Measurements from ENCODE around the gene UBE2I.
"Not testable (repeated sequence)": the region's sequence is repeated elsewhere in the genome, so short reads cannot be mapped to it uniquely, and the experiment has no call there.

Gene UBE2I

GRCh38 chr16:1314399-1315068 is 5.1 kb downstream of the UBE2I start:
- DNase-seq: no peak

DNA sequence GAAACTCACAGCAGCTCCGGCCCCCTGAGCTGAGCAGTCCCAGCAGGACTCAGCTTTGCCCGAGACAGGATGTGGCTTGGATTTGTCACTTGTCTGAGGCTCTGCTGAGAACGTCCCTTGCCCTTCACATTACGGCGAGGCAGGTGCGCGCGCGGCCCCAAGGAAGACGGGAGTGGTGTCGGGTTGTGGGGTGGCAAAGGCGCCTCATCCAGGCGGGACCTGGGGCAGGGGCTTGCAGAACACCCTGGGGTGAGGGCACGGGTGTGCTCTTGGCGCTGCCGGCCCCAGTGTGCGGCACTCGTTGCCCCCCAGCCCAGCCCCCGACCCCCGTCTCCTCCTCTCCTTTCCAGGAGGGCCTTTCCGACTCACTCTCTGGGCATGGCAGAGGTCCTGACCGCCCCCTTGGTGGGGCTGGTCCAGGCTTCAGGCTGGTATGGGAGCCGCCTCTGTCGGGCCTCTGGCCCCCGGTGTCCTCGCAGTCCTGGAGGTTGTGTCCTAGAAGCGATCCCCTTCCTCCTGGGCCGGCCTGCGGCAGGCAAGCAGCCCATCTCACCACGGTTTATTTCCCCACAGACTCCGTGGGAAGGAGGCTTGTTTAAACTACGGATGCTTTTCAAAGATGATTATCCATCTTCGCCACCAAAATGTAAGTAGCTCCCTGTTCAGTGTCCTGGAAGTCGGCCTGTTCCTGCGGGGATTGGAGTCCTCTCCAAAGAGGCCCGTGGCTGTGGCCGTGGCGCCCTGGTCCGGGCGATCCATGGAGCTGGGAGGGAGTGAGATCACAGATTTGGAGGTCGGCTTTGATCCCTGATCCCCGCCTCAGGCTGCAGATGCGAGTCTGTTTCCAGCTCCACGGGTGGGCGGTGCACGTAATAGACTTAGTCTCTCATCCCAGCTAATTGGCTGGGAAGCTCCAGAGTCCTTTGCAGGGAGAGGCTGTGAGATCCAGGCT is 5.9 kb downstream of the UBE2I start:
- no peak for DNase-seq

DNA sequence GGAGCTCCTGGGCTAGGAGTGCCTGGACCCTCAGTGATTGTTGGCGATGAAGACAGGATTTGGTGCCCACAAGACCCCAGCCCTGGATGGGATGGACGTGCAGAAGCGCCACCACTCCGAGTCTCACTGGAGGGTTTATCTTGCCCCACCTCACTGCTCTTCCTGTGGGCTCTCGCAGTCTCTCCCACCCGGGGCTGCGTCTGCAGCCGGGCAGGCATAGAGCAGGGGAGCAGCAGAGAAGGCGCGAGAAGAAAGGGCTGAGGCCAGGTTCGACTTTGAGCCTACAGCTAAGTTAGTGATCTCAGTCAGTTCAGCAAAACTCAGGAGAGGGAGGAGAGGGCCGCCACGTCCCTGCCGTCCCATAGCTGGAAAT is 6.6 kb downstream of the UBE2I start:
- no peak for DNase-seq

DNA sequence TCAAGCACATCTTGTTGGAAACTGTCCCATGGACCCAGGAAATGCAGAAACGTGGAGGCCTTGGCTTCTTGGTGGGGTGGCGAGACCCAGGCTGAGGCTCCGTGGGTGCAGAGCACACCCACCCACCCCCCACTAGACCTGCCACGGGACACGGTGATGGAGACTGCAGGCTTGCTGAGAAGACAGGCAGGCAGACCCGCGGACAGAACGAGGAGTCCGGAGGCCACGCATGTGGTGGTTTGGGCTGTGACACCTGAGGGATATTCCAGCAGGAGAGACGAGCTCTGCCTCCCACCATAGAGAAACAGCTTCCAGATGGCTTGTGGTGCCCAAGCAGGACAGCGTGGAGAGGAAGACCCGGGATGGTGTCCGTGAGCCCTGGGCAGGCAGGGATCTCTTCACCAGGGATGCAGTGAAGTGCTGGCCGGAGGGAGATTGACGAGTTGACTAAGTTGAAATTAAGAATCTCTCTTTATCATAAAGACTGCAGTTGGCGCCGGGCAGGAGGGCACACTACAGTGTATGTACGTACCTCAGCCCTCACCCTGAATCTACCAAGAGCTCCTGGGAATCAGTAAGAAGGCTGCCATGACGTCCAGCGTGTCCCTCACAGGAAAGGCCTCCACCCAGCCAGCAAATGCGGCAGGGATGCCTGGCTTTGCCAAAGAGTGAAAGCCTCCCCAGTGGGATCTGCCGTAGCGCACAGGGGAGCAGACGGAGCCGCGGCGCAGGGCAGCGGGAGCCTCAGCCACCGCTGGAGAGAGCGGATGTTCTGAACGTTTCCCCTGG is 8.2 kb downstream of the UBE2I start:
- DNase-seq: no peak

DNA sequence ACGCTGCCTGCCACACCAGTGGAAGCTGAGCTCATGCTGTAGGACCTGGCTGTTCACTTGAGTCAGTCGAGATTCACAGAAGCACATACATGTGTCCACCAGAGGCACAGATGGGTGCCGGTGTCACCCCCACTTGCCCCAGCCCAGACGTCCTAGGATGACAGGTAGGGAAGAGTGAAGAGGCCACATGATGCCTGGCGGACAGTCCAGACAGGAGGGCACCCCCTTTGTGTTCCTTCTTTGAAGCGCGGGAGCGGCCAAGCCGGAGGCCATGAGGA is 8.8 kb downstream of the UBE2I start:
- DNase-seq: no peak

GRCh38 chr16:1319041-1319440 is 9.6 kb downstream of the UBE2I start:
- DNase-seq: no peak

- DNase-seq: no peak
Measured at GRCh38 chr16:1320097-1320496, 10.7 kb downstream of the UBE2I start.

DNA sequence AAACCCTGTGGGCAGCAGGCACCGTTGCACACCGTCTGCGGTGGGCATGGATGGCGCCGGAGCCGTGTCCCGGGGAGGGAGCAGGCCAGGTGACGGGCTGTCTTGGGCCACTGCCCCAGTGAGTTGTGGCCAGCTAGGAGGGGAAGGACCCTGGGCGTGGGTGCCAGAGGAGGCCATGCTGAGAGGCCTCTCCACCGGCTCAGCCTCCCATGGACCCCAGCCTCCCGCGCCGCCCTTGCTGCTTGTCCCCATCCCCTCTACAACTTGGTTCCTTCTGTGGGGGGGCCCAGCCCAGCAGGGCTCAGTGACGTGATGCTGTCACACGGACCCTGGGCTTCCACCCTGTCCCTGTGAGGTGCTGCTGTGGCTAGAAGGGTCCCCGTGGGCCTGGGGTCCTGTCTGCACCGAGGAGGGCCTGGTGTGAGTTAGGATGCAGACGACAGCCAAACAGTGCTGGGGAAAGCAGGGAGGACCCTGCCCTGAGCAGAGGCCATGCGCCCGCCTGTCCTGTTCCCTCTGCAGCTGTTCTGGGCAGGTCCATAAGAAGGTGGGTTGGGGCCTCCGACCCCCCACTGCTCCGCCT is 11.3 kb downstream of the UBE2I start:
- DNase-seq: no peak

DNA sequence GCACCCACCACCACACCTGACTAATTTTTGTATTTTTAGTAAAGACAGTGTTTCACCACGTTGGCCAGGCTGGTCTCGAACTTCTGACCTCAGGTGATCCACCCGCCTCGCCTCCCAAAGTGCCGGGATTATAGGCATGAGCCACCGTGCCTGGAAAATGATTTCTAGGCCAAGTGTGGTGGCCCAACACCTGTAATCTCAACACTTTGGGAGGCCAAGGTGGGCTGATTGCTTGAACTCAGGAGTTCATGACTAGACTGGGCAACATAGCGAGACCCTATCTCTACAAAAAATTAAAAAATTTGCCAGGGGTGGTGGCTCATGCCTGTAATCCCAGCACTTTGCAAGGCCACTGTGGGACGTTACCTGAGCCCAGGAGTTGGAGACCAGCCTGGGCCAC is 13.0 kb downstream of the UBE2I start:
- no peak for DNase-seq

- DNase-seq: no peak
Measured at GRCh38 chr16:1323296-1324239, 14.1 kb downstream of the UBE2I start.

DNA sequence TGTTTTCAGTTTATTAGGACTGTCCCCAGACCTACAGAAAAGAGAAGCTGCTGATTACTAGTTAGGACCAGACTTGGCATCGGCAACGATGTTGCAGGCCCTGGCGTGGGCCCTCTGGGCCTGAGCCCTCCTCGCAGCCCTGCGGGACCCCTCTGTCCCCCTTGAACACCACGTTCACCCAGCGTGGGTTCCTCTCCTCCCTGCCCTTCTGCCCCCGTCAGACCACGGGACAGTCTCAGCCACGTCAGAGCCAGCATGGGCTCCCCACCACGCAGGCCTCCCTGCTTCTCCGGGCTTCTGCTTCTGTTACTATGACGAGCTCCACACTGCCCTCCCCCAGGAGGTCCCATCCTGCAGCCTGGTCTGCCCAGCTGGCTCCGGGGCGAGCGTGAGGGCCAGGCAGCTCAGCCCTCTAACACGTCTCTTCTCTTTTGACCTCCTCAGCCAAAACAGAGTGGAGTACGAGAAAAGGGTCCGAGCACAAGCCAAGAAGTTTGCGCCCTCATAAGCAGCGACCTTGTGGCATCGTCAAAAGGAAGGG is 14.9 kb downstream of the UBE2I start:
- no peak for DNase-seq

- DNase-seq: no peak
Measured at GRCh38 chr16:1325261-1325660, 15.8 kb downstream of the UBE2I start.

- DNase-seq: no peak
Measured at GRCh38 chr16:1325673-1326371, 16.4 kb downstream of the UBE2I start.

DNA sequence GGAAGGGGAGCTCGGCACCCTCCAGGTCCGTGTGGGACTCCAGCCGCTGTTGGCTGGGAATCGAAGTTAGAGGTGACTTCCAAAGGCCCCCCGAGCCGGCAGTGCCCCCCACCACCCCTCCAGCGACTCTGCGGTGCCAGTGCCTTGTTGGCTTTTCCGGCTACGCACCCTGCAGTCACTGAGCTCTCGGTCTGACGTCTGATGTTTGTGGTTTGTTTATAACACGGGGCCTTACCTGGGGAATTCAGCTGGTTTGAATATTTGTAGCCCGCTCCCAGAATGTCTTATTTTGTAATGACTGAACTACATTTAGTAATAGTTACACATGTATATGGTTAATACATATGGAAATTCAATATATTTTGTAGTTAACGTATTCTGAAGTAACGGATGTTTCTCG is 17.0 kb downstream of the UBE2I start:
- DNase-seq: no peak

DNA sequence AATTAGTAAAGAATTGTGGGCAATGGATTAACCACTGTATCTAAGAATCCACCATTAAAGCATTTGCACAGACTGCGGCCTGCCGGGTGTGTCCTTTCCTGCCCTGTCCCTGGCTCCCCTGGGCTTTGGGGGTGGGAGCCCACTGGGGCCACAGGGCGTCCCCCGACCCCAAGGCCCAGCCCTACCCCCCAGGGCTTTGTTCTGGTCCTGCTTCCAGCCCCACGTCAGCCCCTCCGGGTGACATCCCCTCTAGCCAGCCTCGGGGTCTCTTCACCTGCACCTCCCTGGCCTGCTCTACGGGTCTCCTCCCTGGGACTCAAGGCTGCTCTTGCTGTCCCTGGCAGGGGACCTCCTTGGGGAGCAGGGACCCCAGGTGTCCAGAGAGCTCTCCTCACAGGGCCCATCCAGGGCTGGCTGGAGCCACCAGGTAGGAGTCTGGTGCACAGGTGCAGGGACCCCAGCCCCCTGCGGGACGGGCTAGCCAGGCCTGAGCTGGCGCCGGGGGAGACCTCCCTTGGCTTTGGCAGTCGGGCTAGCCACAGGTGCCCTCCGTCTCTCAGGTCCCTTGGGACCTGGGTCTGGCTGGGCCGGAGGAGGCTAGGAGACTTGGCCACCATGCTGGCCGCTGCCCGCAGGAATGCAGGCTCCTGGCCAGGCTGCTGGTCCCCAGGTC is 17.6 kb downstream of the UBE2I start:
- no peak for DNase-seq

GRCh38 chr16:1327619-1327947 is 18.1 kb downstream of the UBE2I start:
- DNase-seq: no peak

DNA sequence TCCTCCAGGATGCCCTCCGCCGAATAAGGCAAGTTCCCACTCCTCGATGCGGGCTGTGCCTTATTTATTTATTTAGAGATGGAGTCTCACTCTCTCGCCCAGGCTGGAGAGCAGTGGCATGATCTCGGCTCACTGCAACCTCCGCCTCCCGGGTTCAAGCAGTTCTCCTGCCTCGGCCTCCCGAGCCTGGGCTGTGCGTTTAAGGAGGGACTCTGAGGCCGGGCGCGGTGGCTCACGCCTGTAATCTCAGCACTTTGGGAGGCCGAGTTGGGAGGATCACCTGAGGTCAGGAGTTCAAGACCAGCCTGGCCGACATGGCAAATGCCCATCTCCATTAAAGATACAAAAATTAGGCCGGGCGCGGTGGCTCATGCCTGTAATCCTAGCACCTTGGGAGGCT is 18.7 kb downstream of the UBE2I start:
- DNase-seq: not testable (repeated sequence)

DNA sequence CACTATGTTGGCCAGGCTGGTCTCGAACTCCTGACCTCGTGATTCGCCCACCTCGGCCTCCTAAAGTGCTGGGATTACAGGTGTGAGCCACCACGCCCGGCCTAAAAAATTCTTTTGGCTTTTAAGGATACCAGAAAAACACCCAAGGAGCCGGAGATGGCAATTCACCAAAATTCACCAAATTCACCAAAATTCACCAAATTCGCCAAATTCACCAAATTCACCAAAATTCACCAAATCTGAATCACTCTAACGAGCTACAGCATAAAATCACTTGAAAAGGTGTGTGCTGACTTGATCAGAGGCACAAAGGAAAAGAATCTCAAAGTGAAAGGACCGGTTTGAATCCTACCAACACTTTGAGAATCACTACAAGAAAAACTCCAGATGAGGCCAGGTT is 19.5 kb downstream of the UBE2I start:
- not testable (repeated sequence) for DNase-seq

GRCh38 chr16:1330260-1330914 is 21.0 kb downstream of the UBE2I start:
- DNase-seq: peak; percentile 38 to 40
